Measurements from ENCODE around the gene CRADD.
"Not testable (repeated sequence)": the region's sequence is repeated elsewhere in the genome, so short reads cannot be mapped to it uniquely, and the experiment has no call there.

Gene CRADD

DNA sequence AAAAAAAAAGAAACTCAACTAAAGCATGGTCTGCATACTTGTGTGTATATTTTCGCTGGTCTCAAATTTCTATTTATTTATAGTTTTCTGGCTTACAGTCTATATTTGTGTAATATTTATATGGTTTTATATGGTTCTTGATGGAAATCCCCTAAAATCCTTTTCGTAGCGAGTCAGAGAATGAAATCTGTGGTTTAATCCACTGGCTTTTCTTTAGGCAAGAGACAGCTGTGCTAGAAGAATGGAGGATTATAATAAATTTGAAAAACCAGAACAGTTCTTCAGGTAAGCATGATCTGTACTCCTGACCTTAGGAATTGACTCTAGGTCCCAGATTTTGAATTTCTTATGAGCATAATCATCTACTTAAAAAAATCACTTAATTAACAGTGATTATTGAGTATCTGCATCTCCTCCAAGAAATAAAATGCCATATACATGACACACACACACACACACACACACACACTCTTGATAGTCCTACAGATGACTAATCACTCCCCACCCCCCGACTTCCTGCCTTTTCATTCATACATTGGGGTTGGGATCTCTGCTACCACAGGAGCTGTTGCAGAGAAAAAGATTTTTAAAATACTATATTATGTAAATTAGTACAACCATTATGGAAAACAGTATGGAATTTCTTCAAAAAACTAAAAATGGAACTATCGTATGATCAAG is 113.4 kb downstream of the CRADD start:
- no peak overlapping the region for H3K4me3 ChIP-seq (ENCODE audit: low read length)
- DNase-seq (ENCODE audit: low read depth, low spot score): no peak

- H3K4me3 ChIP-seq (ENCODE audit: low read length): no peak overlapping the region
- DNase-seq (ENCODE audit: low read depth, low spot score): no peak
These were observed 115.8 kb downstream of the CRADD start for GRCh38 chr12:93793007-93793406.

- no peak for DNase-seq (ENCODE audit: low read depth, low spot score)
- H3K4me3 ChIP-seq (ENCODE audit: low read length): no peak overlapping the region
These were observed 116.8 kb downstream of the CRADD start for GRCh38 chr12:93793983-93794382.

DNA sequence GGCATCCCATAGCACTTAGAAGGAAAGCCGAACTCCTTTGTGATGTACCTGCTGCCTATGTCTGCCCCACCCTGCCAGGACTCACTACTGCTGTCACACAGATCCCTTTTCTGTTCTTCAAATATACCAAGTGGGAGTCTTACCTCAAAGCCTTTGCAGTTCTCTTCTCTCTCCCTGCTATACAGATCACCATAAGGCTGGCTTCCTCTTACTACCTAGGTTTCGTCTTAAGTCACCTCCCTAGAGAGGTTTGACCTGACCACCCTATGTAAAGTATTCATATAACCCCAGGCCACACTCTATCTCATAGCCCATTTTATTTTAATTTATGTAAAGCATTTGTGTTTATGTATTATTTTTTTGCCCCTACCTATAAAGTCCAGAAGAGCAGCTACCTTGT is 117.6 kb downstream of the CRADD start:
- DNase-seq (ENCODE audit: low read depth, low spot score): no peak
- H3K4me3 ChIP-seq (ENCODE audit: low read length): no peak overlapping the region

DNA sequence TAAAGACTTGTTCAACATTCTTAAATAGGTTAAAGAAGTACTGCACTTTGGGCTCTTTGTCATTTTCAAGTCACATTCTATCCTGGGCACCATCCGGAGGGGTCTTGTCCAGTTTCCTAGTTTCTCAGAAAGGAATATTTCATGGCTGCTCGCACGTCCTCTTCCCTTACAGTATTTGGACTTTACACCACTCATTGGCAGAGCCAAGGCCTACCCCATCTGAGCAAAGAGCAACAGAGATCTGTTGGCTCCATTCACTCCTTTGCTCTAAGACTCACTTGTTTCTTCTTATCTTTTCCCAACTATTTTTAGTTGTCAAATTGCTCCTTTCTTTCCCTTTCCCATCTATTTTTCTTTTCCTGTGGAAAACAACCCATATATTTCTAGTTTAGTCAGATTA is 118.2 kb downstream of the CRADD start:
- no peak overlapping the region for H3K4me3 ChIP-seq (ENCODE audit: low read length)
- DNase-seq (ENCODE audit: low read depth, low spot score): no peak

DNA sequence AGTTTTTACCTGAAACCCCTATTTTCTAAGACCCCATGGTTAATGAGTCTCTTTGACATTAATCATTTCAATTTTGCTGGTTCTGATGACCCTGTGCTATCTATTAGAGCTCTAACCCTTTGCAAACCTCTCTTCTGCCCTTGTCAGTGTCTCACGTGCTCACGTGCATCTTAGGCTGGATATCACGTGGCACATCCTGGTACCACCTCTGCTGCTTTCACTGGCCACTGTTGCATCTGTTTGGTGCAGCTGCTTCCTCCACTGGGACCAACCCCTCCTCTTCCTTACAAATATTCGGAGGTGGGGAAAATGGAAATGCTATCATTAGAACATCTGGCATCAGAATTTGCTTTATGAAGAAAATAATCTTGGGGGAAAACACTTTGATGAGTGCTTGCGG is 119.6 kb downstream of the CRADD start:
- no peak for DNase-seq (ENCODE audit: low read depth, low spot score)
- H3K4me3 ChIP-seq (ENCODE audit: low read length): no peak overlapping the region

- no peak for DNase-seq (ENCODE audit: low read depth, low spot score)
- H3K4me3 ChIP-seq (ENCODE audit: low read length): no peak overlapping the region
These were observed 121.3 kb downstream of the CRADD start for GRCh38 chr12:93798279-93799151.

DNA sequence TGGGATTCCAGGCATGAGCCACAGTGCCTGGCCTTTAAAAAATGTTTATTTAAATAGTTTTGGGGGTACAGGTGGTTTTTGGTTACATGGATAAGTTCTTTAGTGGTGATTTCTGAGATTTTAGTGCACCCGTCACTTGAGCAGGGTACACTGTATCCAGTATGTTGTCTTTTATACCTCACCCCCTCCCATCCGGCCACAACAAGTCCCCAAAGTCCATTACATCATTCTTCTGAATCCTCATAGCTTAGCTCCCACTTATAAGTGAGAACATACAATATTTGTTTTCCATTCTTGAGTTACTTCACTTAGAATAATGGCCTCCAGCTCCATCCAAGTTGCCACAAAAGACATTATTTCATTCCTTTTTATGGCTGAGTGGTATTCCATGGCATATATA is 124.5 kb downstream of the CRADD start:
- not testable (repeated sequence) for DNase-seq (ENCODE audit: low read depth, low spot score); H3K4me3 ChIP-seq (ENCODE audit: low read length)

GRCh38 chr12:93802293-93802692 is 125.1 kb downstream of the CRADD start:
- no peak for DNase-seq (ENCODE audit: low read depth, low spot score)
- H3K4me3 ChIP-seq (ENCODE audit: low read length): no peak overlapping the region

DNA sequence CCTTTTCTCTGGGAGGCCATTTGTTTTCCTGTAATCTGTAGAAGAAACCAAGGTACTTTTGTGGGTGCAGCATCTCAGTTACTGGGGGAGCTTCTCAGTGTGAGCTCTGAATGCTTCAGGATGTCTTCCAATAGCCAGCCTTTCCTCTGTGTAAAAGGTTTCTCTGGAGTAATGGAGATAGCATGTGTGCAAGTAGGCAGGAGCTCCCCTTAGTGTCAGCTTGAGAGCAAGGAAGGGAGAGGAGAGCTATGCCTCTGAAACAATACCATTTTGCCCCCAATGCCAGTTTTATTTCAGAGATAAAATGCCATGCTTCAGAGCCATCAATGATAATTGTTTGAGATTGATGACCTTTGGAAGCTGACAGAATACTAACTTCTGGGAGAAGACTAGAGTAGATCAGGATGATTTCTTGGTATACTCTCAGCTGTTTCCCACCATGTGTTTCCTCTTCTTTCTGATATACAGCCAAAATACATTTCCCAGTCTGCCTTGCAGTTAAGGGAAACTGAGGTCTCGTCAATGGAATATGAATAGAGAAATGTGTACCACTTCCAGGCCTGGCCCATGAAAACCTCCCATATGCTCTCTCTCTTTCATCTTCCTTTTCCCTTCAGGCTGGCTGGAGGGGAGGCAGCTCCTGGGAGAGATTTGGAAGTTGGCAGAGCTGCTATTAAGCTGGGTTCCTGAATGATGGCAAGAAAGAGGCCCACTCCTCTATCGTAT is 125.7 kb downstream of the CRADD start:
- H3K4me3 ChIP-seq (ENCODE audit: low read length): no peak overlapping the region
- no peak for DNase-seq (ENCODE audit: low read depth, low spot score)

DNA sequence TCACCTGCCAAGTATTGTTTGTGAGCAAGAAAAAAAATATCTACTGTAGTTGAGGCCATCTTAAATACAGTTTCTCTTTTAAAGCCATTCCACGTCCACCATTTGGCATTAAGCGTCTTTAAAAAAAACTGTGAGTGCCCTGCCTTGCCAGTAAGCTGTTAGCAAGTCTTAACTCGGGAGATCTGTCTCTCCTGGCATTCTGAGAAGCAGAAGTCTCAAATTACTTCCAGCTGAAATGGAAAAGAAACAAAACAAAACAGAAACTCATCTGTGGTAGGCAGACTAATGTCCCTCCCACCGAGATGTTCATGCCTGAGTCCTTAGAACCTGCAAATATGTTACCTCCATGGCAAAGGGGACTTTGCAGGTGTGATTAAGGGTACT is 126.2 kb downstream of the CRADD start:
- no peak overlapping the region for H3K4me3 ChIP-seq (ENCODE audit: low read length)
- no peak for DNase-seq (ENCODE audit: low read depth, low spot score)

DNA sequence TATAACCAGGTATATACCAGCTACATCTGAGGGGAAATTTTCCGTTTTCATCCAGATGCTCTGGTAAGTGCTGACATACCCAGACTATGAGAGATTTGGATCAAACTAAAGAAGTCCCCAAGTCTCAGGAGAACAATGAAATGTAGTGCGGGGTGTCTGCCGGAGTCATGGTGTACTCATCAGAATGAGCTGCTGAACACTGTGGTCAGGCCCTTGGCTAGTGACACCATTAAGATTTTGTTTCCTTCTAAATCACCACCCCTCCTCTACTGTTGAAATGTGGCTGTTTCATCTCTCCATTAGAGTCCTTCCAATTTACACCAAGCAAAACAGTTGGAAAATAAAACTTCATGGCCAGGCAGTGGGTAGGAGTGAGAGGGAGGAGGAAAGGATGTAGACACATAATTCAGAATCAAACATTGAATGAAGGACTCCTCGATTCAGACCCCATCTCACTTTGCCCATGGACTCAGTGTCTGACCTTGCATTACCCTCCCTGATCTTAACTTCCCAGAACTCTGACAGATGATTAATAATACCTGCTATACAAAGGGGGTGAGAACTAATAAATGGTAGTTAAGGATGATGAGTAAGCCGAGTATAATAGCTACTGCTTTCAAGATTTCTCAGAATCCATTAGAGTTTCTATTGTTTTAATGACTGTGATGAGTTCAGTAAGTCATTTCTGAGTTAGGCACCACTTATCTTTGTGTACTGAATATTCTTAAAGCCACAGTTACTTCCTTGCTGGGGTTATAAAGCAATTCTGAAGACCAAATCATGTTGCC is 127.4 kb downstream of the CRADD start:
- DNase-seq (ENCODE audit: low read depth, low spot score): no peak
- no peak overlapping the region for H3K4me3 ChIP-seq (ENCODE audit: low read length)

DNA sequence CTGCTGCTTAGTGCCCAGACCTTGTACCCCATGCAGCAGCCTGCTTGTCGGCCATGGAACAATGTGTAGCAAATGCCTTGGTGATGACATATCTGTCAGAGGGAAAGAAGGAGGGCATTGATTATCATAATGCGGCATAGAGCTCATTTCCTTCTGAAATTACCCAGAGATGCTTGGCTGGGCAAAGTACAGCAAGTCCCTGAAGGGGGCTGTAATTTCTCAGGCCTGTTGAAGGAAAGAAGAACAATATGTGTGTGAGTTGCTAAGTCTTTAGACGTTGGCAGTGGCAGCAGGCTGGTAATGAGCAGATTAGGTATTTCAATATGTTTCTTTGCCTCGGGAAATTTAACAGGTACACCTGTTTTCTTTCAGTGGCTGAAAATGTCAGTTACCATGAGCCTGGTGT is 128.6 kb downstream of the CRADD start:
- DNase-seq (ENCODE audit: low read depth, low spot score): no peak
- no peak overlapping the region for H3K4me3 ChIP-seq (ENCODE audit: low read length)

- DNase-seq (ENCODE audit: low read depth, low spot score): no peak
- no peak overlapping the region for H3K4me3 ChIP-seq (ENCODE audit: low read length)
These were observed 130.2 kb downstream of the CRADD start for GRCh38 chr12:93807354-93807753.

DNA sequence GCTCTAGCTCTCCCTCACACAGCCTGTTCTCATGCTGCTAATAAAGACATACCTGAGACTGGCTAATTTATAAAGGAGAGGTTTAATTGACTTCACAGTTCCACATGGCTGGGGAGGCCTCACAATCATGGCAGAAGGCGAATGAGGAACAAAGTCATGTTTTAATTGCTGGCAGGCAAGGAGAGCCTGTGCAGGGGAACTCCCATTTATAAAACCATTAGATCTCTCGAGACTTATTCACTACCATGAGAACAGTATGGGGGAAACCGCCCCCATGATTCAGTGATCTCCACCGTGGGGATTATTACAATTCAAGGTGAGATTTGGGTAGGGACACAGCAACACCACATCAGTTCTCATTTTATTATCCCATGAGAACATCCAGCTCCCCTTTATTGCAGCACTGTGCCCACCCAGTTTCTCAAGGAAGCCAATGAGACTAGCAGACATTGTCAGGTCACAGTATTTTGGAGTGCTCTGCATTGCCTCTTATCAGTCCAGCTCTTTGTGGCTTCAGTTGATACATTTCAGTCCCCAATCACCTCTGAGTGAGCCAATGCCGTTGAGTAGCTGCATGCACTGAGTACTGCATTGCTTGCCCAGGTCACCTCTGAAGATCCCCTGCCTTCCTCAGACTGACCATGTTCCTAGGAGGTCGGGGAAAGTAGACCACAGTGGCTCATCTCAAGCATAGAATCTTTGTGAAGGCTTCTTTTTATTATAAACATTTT is 131.2 kb downstream of the CRADD start:
- H3K4me3 ChIP-seq (ENCODE audit: low read length): no peak overlapping the region
- DNase-seq (ENCODE audit: low read depth, low spot score): no peak

- DNase-seq (ENCODE audit: low read depth, low spot score): no peak
- no peak overlapping the region for H3K4me3 ChIP-seq (ENCODE audit: low read length)
These were observed 135.5 kb downstream of the CRADD start for GRCh38 chr12:93812626-93813025.

GRCh38 chr12:93813186-93813585 is 136.0 kb downstream of the CRADD start:
- no peak for DNase-seq (ENCODE audit: low read depth, low spot score)
- H3K4me3 ChIP-seq (ENCODE audit: low read length): no peak overlapping the region

DNA sequence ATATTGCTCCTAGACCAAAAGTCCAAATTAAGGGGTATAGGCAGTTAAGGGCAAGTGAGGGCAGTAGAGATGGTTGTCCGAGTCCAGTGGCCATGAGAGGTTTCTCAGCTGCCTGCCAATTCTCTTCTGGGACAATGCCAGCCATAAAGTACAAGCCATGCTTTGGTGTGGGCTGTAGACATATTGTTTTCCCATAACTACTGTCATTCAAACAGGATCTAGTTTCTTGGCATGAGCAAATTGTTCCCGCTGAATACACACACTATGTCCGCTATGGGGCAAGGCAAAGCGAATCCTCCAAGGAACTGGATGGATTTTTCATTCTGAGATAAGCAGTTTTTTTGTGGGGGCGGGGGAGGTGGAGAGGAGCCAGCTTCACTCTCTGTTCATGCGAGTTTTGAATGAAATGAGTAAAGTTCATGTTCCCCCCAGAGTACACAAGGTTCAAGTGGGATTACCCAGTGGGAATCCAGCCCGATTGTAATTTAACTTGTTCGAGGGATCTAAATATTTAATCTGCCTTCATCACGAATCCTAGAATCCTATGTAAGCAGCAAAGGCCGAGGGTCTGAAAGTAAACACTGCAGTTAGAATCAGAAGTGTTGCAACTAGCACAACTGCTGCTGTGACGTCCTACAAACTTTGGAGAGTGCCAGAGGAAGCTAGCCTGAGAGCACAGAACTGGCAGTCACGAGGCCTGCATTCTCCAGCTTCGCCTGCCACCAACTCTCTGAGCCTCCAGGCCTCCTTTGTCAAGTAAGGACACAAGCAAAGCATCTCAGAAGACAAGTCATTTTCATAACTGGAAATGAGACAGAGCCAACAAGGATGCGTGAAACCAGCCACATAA is 137.0 kb downstream of the CRADD start:
- no peak for DNase-seq (ENCODE audit: low read depth, low spot score)
- no peak overlapping the region for H3K4me3 ChIP-seq (ENCODE audit: low read length)

Data from Jurkat, Clone E6-1 (cell line).